Measurements from ENCODE around the gene NEK4.
"Not testable (repeated sequence)": the region's sequence is repeated elsewhere in the genome, so short reads cannot be mapped to it uniquely, and the experiment has no call there.

NEK4 gene

GRCh38 chr3:52731590-52731989 lies 39.1 kb downstream of the NEK4 start:
- DNase-seq (ENCODE audit: low spot score) = no peak

GRCh38 chr3:52730681-52731080 lies 40.1 kb downstream of the NEK4 start:
- DNase-seq (ENCODE audit: low spot score) = no peak

- not testable (repeated sequence) for DNase-seq (ENCODE audit: low spot score)
Measured at GRCh38 chr3:52728753-52729152, 42.0 kb downstream of the NEK4 start.

- DNase-seq (ENCODE audit: low spot score) = no peak
Measured at GRCh38 chr3:52724511-52724910, 46.2 kb downstream of the NEK4 start.

GRCh38 chr3:52723935-52724334 lies 46.8 kb downstream of the NEK4 start:
- DNase-seq (ENCODE audit: low spot score) = no peak

GRCh38 chr3:52722491-52722890 lies 48.2 kb downstream of the NEK4 start:
- no peak for DNase-seq (ENCODE audit: low spot score)

- DNase-seq (ENCODE audit: low spot score) = no peak
Measured at GRCh38 chr3:52721730-52722008, 49.1 kb downstream of the NEK4 start.

GRCh38 chr3:52721002-52721729 lies 49.6 kb downstream of the NEK4 start:
- DNase-seq (ENCODE audit: low spot score) = no peak

- no peak for DNase-seq (ENCODE audit: low spot score)
Measured at GRCh38 chr3:52719618-52720017, 51.1 kb downstream of the NEK4 start.

GRCh38 chr3:52715714-52716305 lies 54.9 kb downstream of the NEK4 start:
- DNase-seq (ENCODE audit: low spot score) = no peak

GRCh38 chr3:52714335-52715302 lies 56.1 kb downstream of the NEK4 start:
- no peak for DNase-seq (ENCODE audit: low spot score)

GRCh38 chr3:52712291-52713212 lies 58.2 kb downstream of the NEK4 start:
- DNase-seq (ENCODE audit: low spot score) = no peak

GRCh38 chr3:52710512-52710911 lies 60.2 kb downstream of the NEK4 start:
- no peak for DNase-seq (ENCODE audit: low spot score)

- no peak for DNase-seq (ENCODE audit: low spot score)
Measured at GRCh38 chr3:52707585-52707984, 63.2 kb downstream of the NEK4 start.

- peak; percentile 94 for DNase-seq (ENCODE audit: low spot score)
Measured at GRCh38 chr3:52705688-52706686, 64.8 kb downstream of the NEK4 start, which contains the start of the genes GLT8D1 and SPCS1. Gene GLT8D1 (minus strand): TSS chr3:52705791. CDS start chr3:52700460, 5,331 bp downstream. Gene SPCS1 (plus strand): TSS chr3:52706106. CDS start chr3:52706247, 141 bp downstream.

GRCh38 chr3:52705438-52705687 lies 65.4 kb downstream of the NEK4 start:
- DNase-seq (ENCODE audit: low spot score) = no peak

GRCh38 chr3:52704611-52705437 lies 65.9 kb downstream of the NEK4 start:
- DNase-seq (ENCODE audit: low spot score) = peak; percentile 65

- no peak for DNase-seq (ENCODE audit: low spot score)
Measured at GRCh38 chr3:52703341-52703740, 67.4 kb downstream of the NEK4 start.

GRCh38 chr3:52697632-52697965 lies 73.1 kb downstream of the NEK4 start:
- no peak for DNase-seq (ENCODE audit: low spot score)

Data from AG08396 (cell line).